ENCODE measurements around the gene KDM8. TPM values are rescaled to one million over a fixed set of nuclear protein-coding genes. Genes with fewer than 3 reads are reported as not detected.

KDM8 gene
- total RNA-seq, 1 experiment from 2014 or later, result 15.5 TPM

DNA sequence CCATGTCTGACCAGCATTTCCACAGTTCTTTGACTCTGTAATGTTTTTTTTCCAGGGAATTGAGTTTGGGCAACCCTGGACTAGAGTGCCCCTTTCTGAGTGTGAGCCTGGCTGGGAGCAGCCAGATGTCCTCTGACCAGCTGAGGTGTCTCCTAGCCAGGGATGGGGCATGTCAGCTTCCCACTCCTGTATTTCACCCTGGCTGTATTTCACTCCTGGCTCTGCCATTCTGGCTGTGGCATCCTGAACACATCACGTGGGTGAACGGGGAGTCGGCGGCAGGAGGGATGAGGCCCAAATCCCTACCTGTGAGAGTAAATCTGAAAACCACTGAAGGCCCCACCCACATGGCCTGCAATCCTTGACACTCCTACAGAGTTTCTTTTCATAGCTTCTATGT is 31.3 kb downstream of the KDM8 start:
- no peak overlapping the region for H3K4ac ChIP-seq (ENCODE audit: low read depth, low read length)
- peaks cover 1% of the 10 kb centered on the region; the same call in 1 of the 2 replicates for H3K27me3 Mint-ChIP-seq (ENCODE audit: low read depth)
- no peak overlapping the region for H2BK15ac ChIP-seq (ENCODE audit: low read depth, low read length)
- no peak overlapping the region for H3K9ac ChIP-seq (ENCODE audit: extremely low read depth, insufficient read length, low read length)
- H3K27ac Mint-ChIP-seq, result no peak overlapping the region
- H3K79me2 ChIP-seq (ENCODE audit: insufficient read depth, low read length), result no peaks in the 10 kb centered on the region
- no peaks in the 10 kb centered on the region for H3K9me3 ChIP-seq (ENCODE audit: control insufficient read depth, low read depth, low read length)
- no peak overlapping the region for H2BK5ac ChIP-seq (ENCODE audit: insufficient read length, low read length)
- no peak overlapping the region for H4K5ac ChIP-seq (ENCODE audit: insufficient read length, low read depth, low read length)
- H3K56ac ChIP-seq (ENCODE audit: insufficient read length, low read depth, low read length), result no peak overlapping the region
- no peak for DNase-seq
- peaks cover 9 to 21% of the 10 kb centered on the region in 2 experiments for H3K4me1 Mint-ChIP-seq
- H4K8ac ChIP-seq (replicated peaks; ENCODE audit: insufficient read length, low read depth, low read length), result no peak overlapping the region
- no peak overlapping the region for H2AK5ac ChIP-seq (ENCODE audit: insufficient read length, low read length)
- no peaks in the 10 kb centered on the region for H3K9me3 Mint-ChIP-seq
- 0 out of 7 replicates have a peak, but pooled peaks cover 0 to 2% (median 0%) of the 10 kb centered on the region in 3 experiments for H3K36me3 Mint-ChIP-seq (ENCODE audit: insufficient read depth in 1 of 3, low read depth in 3 of 3)
- H3T11ph ChIP-seq (ENCODE audit: low read length), result no peak overlapping the region
- H3K4me3 Mint-ChIP-seq, result no peak overlapping the region
- no peak overlapping the region for H2BK20ac ChIP-seq (ENCODE audit: low read depth, low read length, poor library complexity, severe bottlenecking)
- H3K27ac ChIP-seq (ENCODE audit: insufficient read length, low read depth, low read length), result no peak overlapping the region
- no peaks in the 10 kb centered on the region for H3K79me1 ChIP-seq (ENCODE audit: insufficient read depth, low read depth, low read length, poor library complexity, severe bottlenecking)
- H3K4me1 ChIP-seq (ENCODE audit: insufficient read depth, low read length), result no peaks in the 10 kb centered on the region
- no peaks in the 10 kb centered on the region for H3K27me3 ChIP-seq (ENCODE audit: insufficient read depth, low read length)
- no peaks in the 10 kb centered on the region for H4K20me1 ChIP-seq (ENCODE audit: control insufficient read depth, insufficient read depth, insufficient read length)
- H3K23me2 ChIP-seq (ENCODE audit: insufficient read length, low read depth, low read length, poor library complexity, severe bottlenecking), result no peaks in the 10 kb centered on the region
- WGBS (ENCODE audit: extremely low coverage, insufficient read length, low lambda C conversion rate), result no CpG with 5 or more reads among the region's 4 CpGs
- no peak overlapping the region for H3K14ac ChIP-seq (ENCODE audit: insufficient read depth, low read length)
- H3K18ac ChIP-seq (ENCODE audit: insufficient read length, low read depth, low read length), result no peak overlapping the region
- H3K23ac ChIP-seq (ENCODE audit: insufficient read length, low read depth, low read length), result no peak overlapping the region
- TF ChIP-seq, protein P1, sequence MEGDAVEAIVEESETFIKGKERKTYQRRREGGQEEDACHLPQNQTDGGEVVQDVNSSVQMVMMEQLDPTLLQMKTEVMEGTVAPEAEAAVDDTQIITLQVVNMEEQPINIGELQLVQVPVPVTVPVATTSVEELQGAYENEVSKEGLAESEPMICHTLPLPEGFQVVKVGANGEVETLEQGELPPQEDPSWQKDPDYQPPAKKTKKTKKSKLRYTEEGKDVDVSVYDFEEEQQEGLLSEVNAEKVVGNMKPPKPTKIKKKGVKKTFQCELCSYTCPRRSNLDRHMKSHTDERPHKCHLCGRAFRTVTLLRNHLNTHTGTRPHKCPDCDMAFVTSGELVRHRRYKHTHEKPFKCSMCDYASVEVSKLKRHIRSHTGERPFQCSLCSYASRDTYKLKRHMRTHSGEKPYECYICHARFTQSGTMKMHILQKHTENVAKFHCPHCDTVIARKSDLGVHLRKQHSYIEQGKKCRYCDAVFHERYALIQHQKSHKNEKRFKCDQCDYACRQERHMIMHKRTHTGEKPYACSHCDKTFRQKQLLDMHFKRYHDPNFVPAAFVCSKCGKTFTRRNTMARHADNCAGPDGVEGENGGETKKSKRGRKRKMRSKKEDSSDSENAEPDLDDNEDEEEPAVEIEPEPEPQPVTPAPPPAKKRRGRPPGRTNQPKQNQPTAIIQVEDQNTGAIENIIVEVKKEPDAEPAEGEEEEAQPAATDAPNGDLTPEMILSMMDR (conservative IDR thresholded peaks at IDR 0.05), result no peak
- H2BK12ac ChIP-seq (ENCODE audit: insufficient read length, low read depth, low read length), result no peak overlapping the region
- no peak overlapping the region for H3K4me2 ChIP-seq (ENCODE audit: insufficient read depth, insufficient read length, low read length)
- H4K91ac ChIP-seq (ENCODE audit: insufficient read length, low read depth, low read length), result no peak overlapping the region
- H2AFZ ChIP-seq (ENCODE audit: low read length), result no peak overlapping the region
- no peak overlapping the region for H2BK120ac ChIP-seq (ENCODE audit: low read depth, low read length, poor library complexity, severe bottlenecking)
